Calu3 (cell line): ENCODE results near the gene ORC5. TPM values are rescaled to one million over a fixed set of nuclear protein-coding genes. Genes with fewer than 3 reads are reported as not detected.

Experiments used
- BruUV-seq: library from RNA; stranded (reverse); fragments of 400-500 nt; replicated peaks from 2 replicates; lab custom pipeline; 2021; lab: Mats Ljungman, UMichigan
- CTCF ChIA-PET: fragments of 300-600 bp; sonication (Branson Sonifier 250); formaldehyde crosslinking; loops from one replicate; lab custom pipeline; 2022; ENCODE audit warnings: antibody characterized with exemption; lab: Charles Lee
- DNase-seq: peaks from one replicate; pipeline ENCODE4 v3.0.0; 2022
- H3K27ac Mint-ChIP-seq: one replicate; pipeline ENCODE4 v1.8.0; 2022; ENCODE audit warnings: mixed read lengths; ENCODE audit not compliant: unreplicated experiment
- H3K27me3 Mint-ChIP-seq: one replicate; pipeline ENCODE4 v1.8.0; 2022; ENCODE audit warnings: mixed read lengths; ENCODE audit not compliant: unreplicated experiment
- H3K36me3 Mint-ChIP-seq: one replicate; pipeline ENCODE4 v1.8.0; 2022; ENCODE audit warnings: mild to moderate bottlenecking, moderate library complexity, mixed read lengths; ENCODE audit not compliant: insufficient read depth, unreplicated experiment
- H3K4me1 Mint-ChIP-seq: one replicate; pipeline ENCODE4 v1.8.0; 2022; ENCODE audit warnings: mild to moderate bottlenecking, low read depth, mixed read lengths; ENCODE audit not compliant: unreplicated experiment
- H3K4me3 Mint-ChIP-seq: one replicate; pipeline ENCODE4 v1.8.0; 2022; ENCODE audit warnings: mild to moderate bottlenecking, low read depth, moderate library complexity, mixed read lengths; ENCODE audit not compliant: unreplicated experiment
- H3K9me3 Mint-ChIP-seq: one replicate; pipeline ENCODE4 v1.8.0; 2022; ENCODE audit warnings: low read depth, mixed read lengths; ENCODE audit not compliant: unreplicated experiment
- CTCF ChIP-seq: fragments of 200-600 bp; IDR thresholded peaks from one replicate; pipeline ENCODE4 v1.8.0; 2022; ENCODE audit warnings: antibody characterized with exemption; ENCODE audit not compliant: unreplicated experiment
- intact Hi-C: fragments of 100-400 bp; cut with micrococcal nuclease; formaldehyde crosslinking; loops from one replicate; pipeline ENCODE4 v1.10.0; 2022; ENCODE audit not compliant: unreplicated experiment
- total RNA-seq: library from RNA; stranded (reverse); gene quantifications from 2 replicates; pipeline ENCODE4 v1.2.3, GENCODE V29; 2022

ORC5 gene
- total RNA-seq, 1 experiment from 2014 or later = 20.2 TPM

- no peak for DNase-seq
- no peak overlapping the region for H3K4me3 Mint-ChIP-seq
- TF ChIP-seq CTCF = no peak
- BruUV-seq = no TSS peak
- no peak overlapping the region for H3K27ac Mint-ChIP-seq
- H3K9me3 Mint-ChIP-seq = no peaks in the 10 kb centered on the region
- CTCF ChIA-PET = no interaction called here
- H3K27me3 Mint-ChIP-seq = no peaks in the 10 kb centered on the region
- intact Hi-C loops = loop anchor here (2.0 kb wide), 1 partner anchor 636 kb away; no protein-coding TSS in a partner anchor
- no peaks in the 10 kb centered on the region for H3K36me3 Mint-ChIP-seq
- no peaks in the 10 kb centered on the region for H3K4me1 Mint-ChIP-seq
These were observed 47.4 kb downstream of the ORC5 start for GRCh38 chr7:104160375-104160774.

GRCh38 chr7:104156842-104157277 lies 51.0 kb downstream of the ORC5 start:
- Mint-ChIP-seq H3K27ac (no peak overlapping the region), H3K27me3 (no peaks in the 10 kb centered on the region), H3K4me3 (no peak overlapping the region), H3K36me3 (no peaks in the 10 kb centered on the region), H3K4me1 (no peaks in the 10 kb centered on the region), H3K9me3 (no peaks in the 10 kb centered on the region)
- intact Hi-C loops = loop anchor here (1.0 to 10.0 kb wide), 4 partner anchors 51 to 585 kb away; no protein-coding TSS in a partner anchor
- no TSS peak for BruUV-seq
- DNase-seq = no peak
- TF ChIP-seq CTCF = no peak
- CTCF ChIA-PET = no interaction called here

- CTCF ChIA-PET = no interaction called here
- intact Hi-C loops = loop anchor here (10.0 kb wide), 1 partner anchor 158 kb away; no protein-coding TSS in a partner anchor
- no peaks in the 10 kb centered on the region for H3K36me3 Mint-ChIP-seq
- no peaks in the 10 kb centered on the region for H3K4me1 Mint-ChIP-seq
- no peak for DNase-seq
- H3K27ac Mint-ChIP-seq = no peak overlapping the region
- no peaks in the 10 kb centered on the region for H3K9me3 Mint-ChIP-seq
- no peak for TF ChIP-seq CTCF
- no peaks in the 10 kb centered on the region for H3K27me3 Mint-ChIP-seq
- no TSS peak for BruUV-seq
- H3K4me3 Mint-ChIP-seq = no peak overlapping the region
These were observed 54.5 kb downstream of the ORC5 start for GRCh38 chr7:104153287-104153686.

GRCh38 chr7:104152468-104152867 lies 55.3 kb downstream of the ORC5 start:
- intact Hi-C loops = loop anchor here (10.0 kb wide), 1 partner anchor 158 kb away; no protein-coding TSS in a partner anchor
- no peaks in the 10 kb centered on the region for H3K4me1 Mint-ChIP-seq

More at GRCh38 chr7:104152468-104152867, 55.3 kb downstream of the ORC5 start:
- no TSS peak for BruUV-seq
- H3K4me3 Mint-ChIP-seq = no peak overlapping the region
- no peaks in the 10 kb centered on the region for H3K9me3 Mint-ChIP-seq
- TF ChIP-seq CTCF = no peak
- no peaks in the 10 kb centered on the region for H3K27me3 Mint-ChIP-seq
- CTCF ChIA-PET = no interaction called here
- H3K27ac Mint-ChIP-seq = no peak overlapping the region
- H3K36me3 Mint-ChIP-seq = no peaks in the 10 kb centered on the region
- DNase-seq = no peak
